Stimulated activated CD8-positive, alpha-beta memory T cell treated with anti-CD3 and anti-CD28 coated beads, Interleukin-4, amount 100 ng/mL, for 48 hours (primary cell): Measurements from ENCODE around the gene TRIM22.
"Not testable (repeated sequence)": the region's sequence is repeated elsewhere in the genome, so short reads cannot be mapped to it uniquely, and the experiment has no call there.

Experiments used
- DNase-seq: peaks from one replicate; pipeline ENCODE4 v3.0.0-alpha.2; 2020

The TRIM22 gene

GRCh38 chr11:5691964-5692361 is 2.4 kb downstream of the TRIM22 start:
- no peak for DNase-seq

- DNase-seq = no peak
Observed at GRCh38 chr11:5694642-5695041, 5.1 kb downstream of the TRIM22 start.

GRCh38 chr11:5695580-5695979 is 6.0 kb downstream of the TRIM22 start:
- DNase-seq = no peak

GRCh38 chr11:5696210-5696609 is 6.6 kb downstream of the TRIM22 start:
- no peak for DNase-seq

- no peak for DNase-seq
Observed at GRCh38 chr11:5698281-5698680, 8.7 kb downstream of the TRIM22 start.

- no peak for DNase-seq
Observed at GRCh38 chr11:5700421-5701054, 10.9 kb downstream of the TRIM22 start.

GRCh38 chr11:5701055-5701577 is 11.5 kb downstream of the TRIM22 start:
- no peak for DNase-seq

GRCh38 chr11:5703741-5704536 is 14.3 kb downstream of the TRIM22 start:
- DNase-seq = no peak

- DNase-seq = no peak
Observed at GRCh38 chr11:5705688-5706087, 16.1 kb downstream of the TRIM22 start.

- no peak for DNase-seq
Observed at GRCh38 chr11:5712507-5712906, 22.9 kb downstream of the TRIM22 start.

- no peak for DNase-seq
Observed at GRCh38 chr11:5713695-5714094, 24.1 kb downstream of the TRIM22 start.

- not testable (repeated sequence) for DNase-seq
Observed at GRCh38 chr11:5716518-5716917, 26.9 kb downstream of the TRIM22 start.

GRCh38 chr11:5719703-5720495 is 30.3 kb downstream of the TRIM22 start:
- DNase-seq = no peak

- DNase-seq = no peak
Observed at GRCh38 chr11:5722622-5723021, 33.0 kb downstream of the TRIM22 start.

- DNase-seq = no peak
Observed at GRCh38 chr11:5726351-5726750, 36.8 kb downstream of the TRIM22 start.

- DNase-seq = no peak
Observed at GRCh38 chr11:5727691-5728090, 38.1 kb downstream of the TRIM22 start.

GRCh38 chr11:5736396-5736795 is 46.8 kb downstream of the TRIM22 start, which contains the start of gene OR56B1:
TSS of gene OR56B1 (plus strand) at chr11:5736448. CDS start at chr11:5736517, 69 bp downstream.
- DNase-seq = no peak

- no peak for DNase-seq
Observed at GRCh38 chr11:5737091-5737490, 47.5 kb downstream of the TRIM22 start.

GRCh38 chr11:5737670-5738392 is 48.2 kb downstream of the TRIM22 start:
- no peak for DNase-seq

- DNase-seq = no peak
Observed at GRCh38 chr11:5738431-5738830, 48.8 kb downstream of the TRIM22 start.

- no peak for DNase-seq
Observed at GRCh38 chr11:5746614-5747013, 57.0 kb downstream of the TRIM22 start.

- no peak for DNase-seq
Observed at GRCh38 chr11:5749836-5750235, 60.2 kb downstream of the TRIM22 start.

GRCh38 chr11:5753943-5754342 is 64.4 kb downstream of the TRIM22 start, which contains the start of gene OR52N4:
TSS of gene OR52N4 (plus strand) at chr11:5754243. CDS start at chr11:5754741, 498 bp downstream.
- no peak for DNase-seq
